IMR-90 (cell line): Measurements from ENCODE around the gene GCK. TPM values are rescaled to one million over a fixed set of nuclear protein-coding genes. Genes with fewer than 3 reads are reported as not detected.

Source experiments
- ATAC-seq: fragments of 200-7000 bp; cut with Tn5 transposase; 2 replicates; pipeline ENCODE4 v1.9.1; 2020; ENCODE audit warnings: low read depth, mild to moderate bottlenecking, moderate library complexity
- BruUV-seq: library from RNA; stranded (reverse); fragments of 400-500 nt; replicated peaks from 2 replicates; lab custom pipeline; 2021; lab: Mats Ljungman, UMichigan
- CTCF ChIA-PET: fragments of 300-600 bp; formaldehyde crosslinking; extraction: SDS; loops from one replicate; lab custom pipeline; 2021; ENCODE audit warnings: antibody characterized with exemption; lab: Yijun Ruan, JAX
- POLR2A ChIA-PET: fragments of 300-600 bp; sonication (Branson Sonifier 250); formaldehyde crosslinking; loops from one replicate; lab custom pipeline; 2022; ENCODE audit warnings: antibody characterized with exemption; ENCODE audit not compliant: unreplicated experiment; lab: Charles Lee
- DNase-seq: peaks from one replicate; pipeline ENCODE4 v3.0.0; 2013
- H2AFZ ChIP-seq: replicated peaks from 2 replicates; pipeline ENCODE3; 2013; ENCODE audit warnings: low read length, mild to moderate bottlenecking; ENCODE audit not compliant: poor library complexity
- H2AK5ac ChIP-seq: 2 replicates; pipeline ENCODE4 v1.6.1; 2013; ENCODE audit warnings: low read depth, low read length, inconsistent platforms
- H2AK9ac ChIP-seq: replicated peaks from 2 replicates; pipeline ENCODE3; 2013; ENCODE audit warnings: mild to moderate bottlenecking, low read depth, low read length, moderate library complexity; ENCODE audit not compliant: poor library complexity
- H2BK120ac ChIP-seq: 2 replicates; pipeline ENCODE4 v1.6.1; 2013; ENCODE audit warnings: low read depth, low read length, inconsistent platforms
- H2BK15ac ChIP-seq: 3 replicates; pipeline ENCODE4 v1.6.1; 2013; ENCODE audit warnings: low read depth, low read length, inconsistent platforms
- H2BK20ac ChIP-seq: 2 replicates; pipeline ENCODE4 v1.6.1; 2013; ENCODE audit warnings: low read depth, mild to moderate bottlenecking, inconsistent platforms, low read length, moderate library complexity
- H2BK5ac ChIP-seq: 2 replicates; pipeline ENCODE4 v1.6.1; 2013; ENCODE audit warnings: mild to moderate bottlenecking, low read depth, low read length, inconsistent platforms; ENCODE audit not compliant: poor library complexity, severe bottlenecking
- H3K14ac ChIP-seq: replicated peaks from 2 replicates; pipeline ENCODE4 v1.6.1; 2013; ENCODE audit warnings: low read depth, low read length, inconsistent platforms
- H3K18ac ChIP-seq: 2 replicates; pipeline ENCODE4 v1.6.1; 2013; ENCODE audit warnings: low read depth, low read length, control low read depth
- H3K23ac ChIP-seq: 2 replicates; pipeline ENCODE4 v1.6.1; 2013; ENCODE audit warnings: low read depth, low read length, inconsistent platforms
- H3K27ac ChIP-seq: 2 replicates; pipeline ENCODE4 v1.5.1; 2013; ENCODE audit warnings: mild to moderate bottlenecking, control low read depth, low read length; ENCODE audit not compliant: insufficient read depth
- H3K27me3 ChIP-seq: 2 replicates; pipeline ENCODE4 v1.6.1; 2013; ENCODE audit warnings: low read length; ENCODE audit not compliant: control insufficient read depth, insufficient read depth
- H3K36me3 ChIP-seq: 2 replicates; pipeline ENCODE4 v1.6.1; 2013; ENCODE audit warnings: low read length, mixed read lengths; ENCODE audit not compliant: control insufficient read depth, insufficient read depth
- H3K4ac ChIP-seq: 2 replicates; pipeline ENCODE4 v1.6.1; 2013; ENCODE audit warnings: low read depth, low read length, inconsistent platforms
- H3K4me1 ChIP-seq: 2 replicates; pipeline ENCODE4 v1.6.1; 2013; ENCODE audit warnings: low read length, mixed read lengths; ENCODE audit not compliant: control insufficient read depth, insufficient read depth
- H3K4me2 ChIP-seq: 2 replicates; pipeline ENCODE4 v1.6.1; 2013; ENCODE audit warnings: low read depth, mild to moderate bottlenecking, control low read depth, low read length, moderate library complexity
- H3K4me3 ChIP-seq: 2 replicates; pipeline ENCODE4 v1.5.1; 2013; ENCODE audit warnings: low read depth, mild to moderate bottlenecking, control low read depth, low read length, moderate library complexity; ENCODE audit not compliant: insufficient read depth
- H3K56ac ChIP-seq: 2 replicates; pipeline ENCODE4 v1.6.1; 2013; ENCODE audit warnings: low read length, inconsistent platforms; ENCODE audit not compliant: insufficient read depth; ENCODE audit errors: extremely low read depth
- H3K79me1 ChIP-seq, 2 experiments: 2 replicates each; pipeline ENCODE4 v1.6.1; 2013; ENCODE audit warnings: low read length in 2 of 2, inconsistent platforms in 1 of 2, low read depth in 1 of 2
- H3K9ac ChIP-seq: 2 replicates; pipeline ENCODE4 v1.6.1; 2013; ENCODE audit warnings: low read depth, low read length, control low read depth
- H3K9me1 ChIP-seq: 2 replicates; pipeline ENCODE4 v1.6.1; 2013; ENCODE audit warnings: low read length, inconsistent platforms; ENCODE audit not compliant: insufficient read depth
- H3K9me3 ChIP-seq: 2 replicates; pipeline ENCODE4 v1.6.1; 2013; ENCODE audit warnings: low read length; ENCODE audit not compliant: control insufficient read depth, insufficient read depth
- H4K20me1 ChIP-seq: 2 replicates; pipeline ENCODE4 v1.6.1; 2013; ENCODE audit warnings: low read length, inconsistent platforms; ENCODE audit not compliant: insufficient read depth
- H4K5ac ChIP-seq: 2 replicates; pipeline ENCODE4 v1.6.1; 2013; ENCODE audit warnings: mild to moderate bottlenecking, low read depth, low read length, control low read depth
- H4K8ac ChIP-seq, 2 experiments: 2 replicates each; pipeline ENCODE4 v1.6.1; 2013; ENCODE audit warnings: low read depth in 2 of 2, low read length in 2 of 2, control low read depth in 1 of 2, inconsistent platforms in 1 of 2
- H4K91ac ChIP-seq: 2 replicates; pipeline ENCODE4 v1.6.1; 2013; ENCODE audit warnings: low read depth, low read length, inconsistent platforms; ENCODE audit not compliant: insufficient read depth
- CEBPB ChIP-seq: IDR thresholded peaks from 2 replicates; pipeline ENCODE4 v1.6.1; 2012; ENCODE audit warnings: low read depth, low read length, improper control_type of control experiment
- FOS ChIP-seq: fragments of 150-350 bp; IDR thresholded peaks from 2 replicates; pipeline ENCODE4 v1.6.1; 2016; ENCODE audit warnings: low read depth, low read length
- MAZ ChIP-seq: IDR thresholded peaks from 2 replicates; pipeline ENCODE4 v1.6.1; 2012; ENCODE audit warnings: low read depth, mild to moderate bottlenecking, low read length, improper control_type of control experiment, moderate library complexity, borderline replicate concordance
- NFE2L2 ChIP-seq: fragments of 150-350 bp; IDR thresholded peaks from 2 replicates; pipeline ENCODE4 v1.6.1; 2016; ENCODE audit warnings: low read depth, mild to moderate bottlenecking, low read length
- POLR2A ChIP-seq: IDR thresholded peaks from 2 replicates; pipeline ENCODE4 v1.6.1; 2012; ENCODE audit warnings: mild to moderate bottlenecking, low read depth, low read length
- RFX5 ChIP-seq: IDR thresholded peaks from 2 replicates; pipeline ENCODE4 v1.8.0; 2012; ENCODE audit warnings: low read depth, mild to moderate bottlenecking, low read length, moderate library complexity
- SMC3 ChIP-seq: fragments of 150-350 bp; IDR thresholded peaks from 2 replicates; pipeline ENCODE4 v1.6.1; 2016; ENCODE audit warnings: low read depth, mild to moderate bottlenecking, antibody characterized with exemption, low read length, moderate library complexity
- WGBS, 2 experiments: methylation state at CpG; one replicate each; pipeline versions ENCODE4 v1.1.5 to v1.1.7; 2013; ENCODE audit warnings: missing lambda C conversion rate in 2 of 2; ENCODE audit not compliant: insufficient read length in 1 of 2; ENCODE audit errors: extremely low coverage in 2 of 2; 5-methylcytosine and 5-hydroxymethylcytosine counted together
- dilution Hi-C: fragments of 300-500 bp; cut with HindIII; formaldehyde crosslinking; loops from one replicate; pipeline ENCODE4 v1.14.3; 2018; ENCODE audit warnings: low sequenced_read_pairs; ENCODE audit not compliant: unreplicated experiment
- in situ Hi-C: fragments of 300-500 bp; cut with MboI; formaldehyde crosslinking; loops from 3 replicates; pipeline ENCODE4 v1.14.3; 2019; ENCODE audit warnings: low sequenced_read_pairs, inconsistent platforms, mixed read lengths
- intact Hi-C: fragments of 100-400 bp; cut with micrococcal nuclease; formaldehyde crosslinking; loops from 2 replicates; pipeline ENCODE4 v1.10.0; 2022
- polyA plus RNA-seq, 3 experiments: library from polyadenylated mRNA; depleted of rRNA; stranded (reverse); fragments of >200 nt; gene quantifications; 2 replicates each; pipeline ENCODE4 v1.2.3, GENCODE V29; 2012; ENCODE audit warnings: low replicate concordance in 1 of 3
- total RNA-seq: library from RNA; depleted of rRNA; stranded (reverse); fragments of >200 nt; gene quantifications from 2 replicates; pipeline ENCODE4 v1.2.3, GENCODE V29; 2012
- TF ChIP-seq, protein P1 (sequence below): conservative IDR thresholded peaks from 2 replicates; pipeline ENCODE4 v1.5.1; 2012; ENCODE audit warnings: mild to moderate bottlenecking, low read depth, low read length, improper control_type of control experiment
- TF ChIP-seq, protein P2 (sequence below): fragments of 150-350 bp; IDR thresholded peaks from 2 replicates; pipeline ENCODE4 v1.6.1; 2017; ENCODE audit warnings: mild to moderate bottlenecking, antibody characterized with exemption, low read length, low read depth

Gene GCK
- total and polyA plus RNA-seq, 2 of the 4 experiments (the other 2 are of a cell fraction), result 0.14 to 0.18 TPM

DNA sequence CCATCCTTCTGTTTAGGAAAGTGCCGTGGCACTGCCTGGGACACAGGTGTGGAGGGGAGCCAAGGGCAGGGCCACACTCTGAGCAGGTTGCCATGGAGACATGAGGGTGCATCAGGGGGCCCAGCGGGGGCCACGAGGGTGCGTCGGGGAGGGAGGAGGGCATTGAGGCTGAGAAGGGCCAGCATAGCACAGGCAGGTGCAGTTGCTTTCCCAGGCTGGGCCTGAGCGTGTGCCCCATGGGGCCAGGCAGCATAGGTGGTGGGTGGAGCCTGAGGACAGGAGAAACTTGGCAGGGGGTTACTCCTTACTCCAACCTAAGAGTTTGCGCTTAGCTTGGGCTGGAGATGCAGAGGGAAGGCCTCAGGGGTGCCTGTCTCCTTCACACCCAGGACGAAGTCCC lies 26.8 kb upstream of the GCK start:
- Histone ChIP-seq H2BK120ac (no peak overlapping the region), H3K9me1 (no peaks in the 10 kb centered on the region; the same call in 1 of the 2 replicates), H3K4me3 (no peak overlapping the region), H4K20me1 (peaks cover 12% of the 10 kb centered on the region), H2AFZ (no peak overlapping the region), H3K9ac (no peak overlapping the region), H3K56ac (no peak overlapping the region), H3K23ac (no peak overlapping the region), H3K18ac (no peak overlapping the region), H3K27ac (no peak overlapping the region), H2BK20ac (no peak overlapping the region), H3K14ac (no peak overlapping the region), H3K4me2 (no peak overlapping the region), H3K4ac (no peak overlapping the region), H2BK5ac (no peak overlapping the region), H2AK5ac (no peak overlapping the region), H3K9me3 (peaks cover 3% of the 10 kb centered on the region), H4K8ac (no peak overlapping the region), H4K5ac (no peak overlapping the region), H2BK15ac (no peak overlapping the region), H3K27me3 (no peaks in the 10 kb centered on the region; the same call in 1 of the 2 replicates), H3K4me1 (no peaks in the 10 kb centered on the region), H3K36me3 (peaks cover 28% of the 10 kb centered on the region), H4K91ac (no peak overlapping the region), H2AK9ac (no peak overlapping the region), H3K79me1 (no peaks in the 10 kb centered on the region)
- no peak for DNase-seq
- ChIA-PET POLR2A (no interaction called here), CTCF (no interaction called here)
- no TSS peak for BruUV-seq
- dilution Hi-C loops (no loop called here), in situ Hi-C loops (no loop called here), intact Hi-C loops (no loop called here)
- no peak for ATAC-seq
- TF ChIP-seq RFX5 (no peak), NFE2L2 (no peak), CEBPB (no peak), MAZ (no peak), SMC3 (no peak), POLR2A (no peak), FOS (no peak)
- TF ChIP-seq, protein P1, sequence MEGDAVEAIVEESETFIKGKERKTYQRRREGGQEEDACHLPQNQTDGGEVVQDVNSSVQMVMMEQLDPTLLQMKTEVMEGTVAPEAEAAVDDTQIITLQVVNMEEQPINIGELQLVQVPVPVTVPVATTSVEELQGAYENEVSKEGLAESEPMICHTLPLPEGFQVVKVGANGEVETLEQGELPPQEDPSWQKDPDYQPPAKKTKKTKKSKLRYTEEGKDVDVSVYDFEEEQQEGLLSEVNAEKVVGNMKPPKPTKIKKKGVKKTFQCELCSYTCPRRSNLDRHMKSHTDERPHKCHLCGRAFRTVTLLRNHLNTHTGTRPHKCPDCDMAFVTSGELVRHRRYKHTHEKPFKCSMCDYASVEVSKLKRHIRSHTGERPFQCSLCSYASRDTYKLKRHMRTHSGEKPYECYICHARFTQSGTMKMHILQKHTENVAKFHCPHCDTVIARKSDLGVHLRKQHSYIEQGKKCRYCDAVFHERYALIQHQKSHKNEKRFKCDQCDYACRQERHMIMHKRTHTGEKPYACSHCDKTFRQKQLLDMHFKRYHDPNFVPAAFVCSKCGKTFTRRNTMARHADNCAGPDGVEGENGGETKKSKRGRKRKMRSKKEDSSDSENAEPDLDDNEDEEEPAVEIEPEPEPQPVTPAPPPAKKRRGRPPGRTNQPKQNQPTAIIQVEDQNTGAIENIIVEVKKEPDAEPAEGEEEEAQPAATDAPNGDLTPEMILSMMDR, result no peak
- TF ChIP-seq, protein P2, sequence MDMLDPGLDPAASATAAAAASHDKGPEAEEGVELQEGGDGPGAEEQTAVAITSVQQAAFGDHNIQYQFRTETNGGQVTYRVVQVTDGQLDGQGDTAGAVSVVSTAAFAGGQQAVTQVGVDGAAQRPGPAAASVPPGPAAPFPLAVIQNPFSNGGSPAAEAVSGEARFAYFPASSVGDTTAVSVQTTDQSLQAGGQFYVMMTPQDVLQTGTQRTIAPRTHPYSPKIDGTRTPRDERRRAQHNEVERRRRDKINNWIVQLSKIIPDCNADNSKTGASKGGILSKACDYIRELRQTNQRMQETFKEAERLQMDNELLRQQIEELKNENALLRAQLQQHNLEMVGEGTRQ, result no peak
- WGBS, 2 experiments, result no CpG with 5 or more reads among the region's 8 CpGs
